Calu3 (cell line): ENCODE data around the gene TPT1. TPM values are rescaled to one million over a fixed set of nuclear protein-coding genes. Genes with fewer than 3 reads are reported as not detected.
A peak's percentile ranks its signal among the peaks of the same experiment; 100 is the strongest.

ENCODE experiments used
- BruUV-seq: library from RNA; stranded (reverse); fragments of 400-500 nt; replicated peaks from 2 replicates; lab custom pipeline; 2021; lab: Mats Ljungman, UMichigan
- CTCF ChIA-PET: fragments of 300-600 bp; sonication (Branson Sonifier 250); formaldehyde crosslinking; loops from one replicate; lab custom pipeline; 2022; ENCODE audit warnings: antibody characterized with exemption; lab: Charles Lee
- DNase-seq: peaks from one replicate; pipeline ENCODE4 v3.0.0; 2022
- H3K27ac Mint-ChIP-seq: one replicate; pipeline ENCODE4 v1.8.0; 2022; ENCODE audit warnings: mixed read lengths; ENCODE audit not compliant: unreplicated experiment
- H3K27me3 Mint-ChIP-seq: one replicate; pipeline ENCODE4 v1.8.0; 2022; ENCODE audit warnings: mixed read lengths; ENCODE audit not compliant: unreplicated experiment
- H3K36me3 Mint-ChIP-seq: one replicate; pipeline ENCODE4 v1.8.0; 2022; ENCODE audit warnings: mild to moderate bottlenecking, moderate library complexity, mixed read lengths; ENCODE audit not compliant: insufficient read depth, unreplicated experiment
- H3K4me1 Mint-ChIP-seq: one replicate; pipeline ENCODE4 v1.8.0; 2022; ENCODE audit warnings: mild to moderate bottlenecking, low read depth, mixed read lengths; ENCODE audit not compliant: unreplicated experiment
- H3K4me3 Mint-ChIP-seq: one replicate; pipeline ENCODE4 v1.8.0; 2022; ENCODE audit warnings: mild to moderate bottlenecking, low read depth, moderate library complexity, mixed read lengths; ENCODE audit not compliant: unreplicated experiment
- H3K9me3 Mint-ChIP-seq: one replicate; pipeline ENCODE4 v1.8.0; 2022; ENCODE audit warnings: low read depth, mixed read lengths; ENCODE audit not compliant: unreplicated experiment
- CTCF ChIP-seq: fragments of 200-600 bp; IDR thresholded peaks from one replicate; pipeline ENCODE4 v1.8.0; 2022; ENCODE audit warnings: antibody characterized with exemption; ENCODE audit not compliant: unreplicated experiment
- intact Hi-C: fragments of 100-400 bp; cut with micrococcal nuclease; formaldehyde crosslinking; loops from one replicate; pipeline ENCODE4 v1.10.0; 2022; ENCODE audit not compliant: unreplicated experiment
- total RNA-seq: library from RNA; stranded (reverse); gene quantifications from 2 replicates; pipeline ENCODE4 v1.2.3, GENCODE V29; 2022

The TPT1 gene
- total RNA-seq, 1 experiment from 2014 or later = 1,652 TPM

- CTCF ChIA-PET = no interaction called here
- H3K4me1 Mint-ChIP-seq = peaks cover 54% of the 10 kb centered on the region
- BruUV-seq = no TSS peak
- H3K4me3 Mint-ChIP-seq = peak overlapping the region; percentile 95
- no peaks in the 10 kb centered on the region for H3K9me3 Mint-ChIP-seq
- no peak for TF ChIP-seq CTCF
- no peaks in the 10 kb centered on the region for H3K27me3 Mint-ChIP-seq
- H3K36me3 Mint-ChIP-seq = peaks cover 93% of the 10 kb centered on the region
- intact Hi-C loops = no loop called here
- peak overlapping the region; percentile 60 for H3K27ac Mint-ChIP-seq
- DNase-seq = no peak
Measured at GRCh38 chr13:45337803-45338202, 3.2 kb downstream of the TPT1 start.

- BruUV-seq = no TSS peak
- TF ChIP-seq CTCF = no peak
- Mint-ChIP-seq H3K4me1 (peaks cover 54% of the 10 kb centered on the region), H3K27me3 (no peaks in the 10 kb centered on the region), H3K4me3 (peak overlapping the region; percentile 95), H3K36me3 (peaks cover 93% of the 10 kb centered on the region), H3K9me3 (no peaks in the 10 kb centered on the region), H3K27ac (peak overlapping the region; percentile 60)
- CTCF ChIA-PET = no interaction called here
- no peak for DNase-seq
- intact Hi-C loops = no loop called here
Measured at GRCh38 chr13:45337395-45337794, 3.6 kb downstream of the TPT1 start.

GRCh38 chr13:45336025-45336800 is 4.8 kb downstream of the TPT1 start:
- BruUV-seq = no TSS peak
- Mint-ChIP-seq H3K27ac (peak overlapping the region; percentile 71), H3K9me3 (no peaks in the 10 kb centered on the region), H3K27me3 (no peaks in the 10 kb centered on the region), H3K4me1 (peaks cover 63% of the 10 kb centered on the region), H3K4me3 (peak overlapping the region; percentile 95), H3K36me3 (peaks cover 88% of the 10 kb centered on the region)
- no peak for TF ChIP-seq CTCF
- intact Hi-C loops = no loop called here
- CTCF ChIA-PET = no interaction called here
- no peak for DNase-seq

GRCh38 chr13:45335397-45336024 is 5.5 kb downstream of the TPT1 start:
- Mint-ChIP-seq H3K27ac (peak overlapping the region; percentile 71), H3K9me3 (no peaks in the 10 kb centered on the region), H3K4me1 (peaks cover 70% of the 10 kb centered on the region), H3K36me3 (peaks cover 88% of the 10 kb centered on the region), H3K4me3 (peak overlapping the region; percentile 95), H3K27me3 (no peaks in the 10 kb centered on the region)
- no TSS peak for BruUV-seq
- DNase-seq = no peak
- CTCF ChIA-PET = no interaction called here
- intact Hi-C loops = no loop called here
- no peak for TF ChIP-seq CTCF
